Parathyroid adenoma (tissue), 2 donors: ENCODE measurements around the gene SOX15.
A peak's percentile ranks its signal among the peaks of the same experiment; 100 is the strongest.

ENCODE experiments used
- H2AFZ ChIP-seq: fragments of 300-600 bp; sonication (generic); one replicate; pipeline ENCODE4 v1.7.0; 2017; ENCODE audit warnings: antibody characterized with exemption, mild to moderate bottlenecking
- H3K27ac ChIP-seq: fragments of 300-600 bp; sonication (generic); one replicate; pipeline ENCODE4 v1.7.0; 2017
- H3K27me3 ChIP-seq: fragments of 300-600 bp; sonication (generic); one replicate; pipeline ENCODE4 v1.7.0; 2017; ENCODE audit warnings: low read length; ENCODE audit not compliant: control insufficient read depth, insufficient read depth
- H3K36me3 ChIP-seq: fragments of 300-600 bp; sonication (generic); one replicate; pipeline ENCODE4 v1.7.0; 2017; ENCODE audit warnings: low read length; ENCODE audit not compliant: control insufficient read depth, insufficient read depth
- H3K4me1 ChIP-seq: fragments of 300-600 bp; sonication (generic); one replicate; pipeline ENCODE4 v1.7.0; 2017; ENCODE audit warnings: control low read depth
- H3K4me2 ChIP-seq: fragments of 300-600 bp; sonication (generic); one replicate; pipeline ENCODE4 v1.7.0; 2017; ENCODE audit warnings: low read length
- H3K4me3 ChIP-seq: fragments of 300-600 bp; sonication (generic); one replicate; pipeline ENCODE4 v1.7.0; 2017; ENCODE audit warnings: low read depth, low read length
- H3K79me2 ChIP-seq: fragments of 300-600 bp; sonication (generic); one replicate; pipeline ENCODE4 v1.7.0; 2017; ENCODE audit warnings: control low read depth
- H3K9ac ChIP-seq: fragments of 300-600 bp; sonication (generic); one replicate; pipeline ENCODE4 v1.7.0; 2017; ENCODE audit warnings: mild to moderate bottlenecking
- H3K9me3 ChIP-seq: fragments of 300-600 bp; sonication (generic); one replicate; pipeline ENCODE4 v1.7.0; 2017; ENCODE audit warnings: low read length; ENCODE audit not compliant: control insufficient read depth
- CTCF ChIP-seq: fragments of 300-600 bp; sonication (generic); IDR thresholded peaks from one replicate; pipeline ENCODE4 v1.7.0; 2017; ENCODE audit warnings: antibody characterized with exemption, mild to moderate bottlenecking
- donor health status: primary hyperparathyroidism.

The SOX15 gene

GRCh38 chr17:7558544-7559319 lies 31.2 kb downstream of the SOX15 start, which contains the start of gene TNFSF13:
TSS of gene TNFSF13 (plus strand) at chr17:7558750. CDS start at chr17:7559040, 290 bp downstream.
- Histone ChIP-seq H3K27me3 (no peaks in the 10 kb centered on the region), H3K27ac (peak within 1 kb of the TSS; percentile 96), H3K9ac (peak within 1 kb of the TSS; percentile 89), H2AFZ (peak within 1 kb of the TSS; percentile 93), H3K4me1 (peaks cover 31% of the 10 kb centered on the region), H3K4me2 (peak within 1 kb of the TSS; percentile 99), H3K4me3 (peak within 1 kb of the TSS; percentile 87), H3K36me3 (no peaks in the 10 kb centered on the region), H3K79me2 (peaks cover 16% of the 10 kb centered on the region), H3K9me3 (no peaks in the 10 kb centered on the region)
- no peak for TF ChIP-seq CTCF

GRCh38 chr17:7557775-7558543 lies 31.9 kb downstream of the SOX15 start:
- Histone ChIP-seq H3K4me3 (peak overlapping the region; percentile 87), H3K79me2 (peaks cover 11% of the 10 kb centered on the region), H3K36me3 (no peaks in the 10 kb centered on the region), H2AFZ (peak overlapping the region; percentile 93), H3K27me3 (no peaks in the 10 kb centered on the region), H3K27ac (peak overlapping the region; percentile 96), H3K4me2 (peak overlapping the region; percentile 99), H3K4me1 (peaks cover 31% of the 10 kb centered on the region), H3K9me3 (no peaks in the 10 kb centered on the region), H3K9ac (peak overlapping the region; percentile 89)
- no peak for TF ChIP-seq CTCF

- Histone ChIP-seq H3K27ac (peak overlapping the region; percentile 96), H3K79me2 (peaks cover 4% of the 10 kb centered on the region), H3K9ac (peak overlapping the region; percentile 89), H3K9me3 (no peaks in the 10 kb centered on the region), H3K4me2 (no peak overlapping the region), H3K36me3 (no peaks in the 10 kb centered on the region), H3K27me3 (no peaks in the 10 kb centered on the region), H2AFZ (peak overlapping the region; percentile 93), H3K4me1 (peaks cover 31% of the 10 kb centered on the region), H3K4me3 (peak overlapping the region; percentile 87)
- TF ChIP-seq CTCF: no peak
Measured at GRCh38 chr17:7557147-7557764, 32.6 kb downstream of the SOX15 start.

GRCh38 chr17:7556627-7557026 lies 33.3 kb downstream of the SOX15 start:
- H3K27ac ChIP-seq: no peak overlapping the region
- peaks cover 31% of the 10 kb centered on the region for H3K4me1 ChIP-seq

More at GRCh38 chr17:7556627-7557026, 33.3 kb downstream of the SOX15 start:
- Histone ChIP-seq H3K4me3 (no peak overlapping the region), H2AFZ (no peak overlapping the region), H3K27me3 (no peaks in the 10 kb centered on the region), H3K9ac (no peak overlapping the region), H3K4me2 (no peak overlapping the region), H3K36me3 (no peaks in the 10 kb centered on the region), H3K9me3 (no peaks in the 10 kb centered on the region), H3K79me2 (peaks cover 3% of the 10 kb centered on the region)
- TF ChIP-seq CTCF: no peak
